Mammary epithelial cell (primary cell): ENCODE measurements around the gene PTPRA.

Experiments
- CTCF ChIP-seq, 2 donors: IDR thresholded peaks in 1 of 2; conservative IDR thresholded peaks in 1 of 2; 2 replicates each; pipeline ENCODE4 v1.5.1; 2011 to 2012; ENCODE audit warnings: inconsistent platforms in 2 of 2, low read length in 2 of 2, mild to moderate bottlenecking in 2 of 2, control low read depth in 1 of 2, low read depth in 1 of 2; ENCODE audit not compliant: insufficient read depth in 1 of 2; ENCODE audit errors: extremely low read depth in 1 of 2
- EZH2 ChIP-seq: IDR thresholded peaks from 2 replicates; pipeline ENCODE4 v1.6.1; 2012; ENCODE audit warnings: low read length, inconsistent platforms, borderline replicate concordance

- TF ChIP-seq CTCF (conservative IDR thresholded peaks at IDR 0.05 in 1 of 2, IDR thresholded peaks at IDR 0.05 in 1 of 2; ENCODE audit: extremely low read depth in 1 of 2, insufficient read depth in 1 of 2, low read depth in 1 of 2, low read length in 2 of 2) (no peak), EZH2 (no peak)
These were observed 169.3 kb downstream of the PTPRA start for GRCh38 chr20:3042625-3043024.
